WTC11 (cell line): ENCODE results near the gene CROCC. TPM values are rescaled to one million over a fixed set of nuclear protein-coding genes. Genes with fewer than 3 reads are reported as not detected.
"Not testable (repeated sequence)": the region's sequence is repeated elsewhere in the genome, so short reads cannot be mapped to it uniquely, and the experiment has no call there.

ENCODE experiments used
- ATAC-seq: fragments of 200-7000 bp; cut with Tn5 transposase; 2 replicates; pipeline ENCODE4 v1.10.0; 2021; ENCODE audit warnings: mild to moderate bottlenecking, moderate library complexity
- CTCF ChIA-PET: fragments of 300-600 bp; sonication (Branson Sonifier 250); formaldehyde crosslinking; loops from one replicate; lab custom pipeline; 2021; ENCODE audit warnings: antibody characterized with exemption; lab: Charles Lee
- POLR2A ChIA-PET: fragments of 350-600 bp; sonication (Branson Sonifier 250); formaldehyde crosslinking; loops from one replicate; lab custom pipeline; 2021; ENCODE audit warnings: antibody characterized with exemption; lab: Charles Lee
- DNase-seq: peaks from one replicate; pipeline ENCODE4 v3.0.0; 2021; ENCODE audit warnings: low spot score
- H3K27ac Mint-ChIP-seq: 2 replicates; pipeline ENCODE4 v1.8.0; 2021; ENCODE audit warnings: mixed read lengths
- H3K27me3 Mint-ChIP-seq: 2 replicates; pipeline ENCODE4 v1.8.0; 2021; ENCODE audit warnings: low read depth, mild to moderate bottlenecking, moderate library complexity, mixed read lengths
- H3K36me3 Mint-ChIP-seq: 2 replicates; pipeline ENCODE4 v1.8.0; 2021; ENCODE audit warnings: mixed read lengths
- H3K4me1 Mint-ChIP-seq: 2 replicates; pipeline ENCODE4 v1.8.0; 2022; ENCODE audit warnings: mixed read lengths
- H3K4me3 Mint-ChIP-seq: 2 replicates; pipeline ENCODE4 v1.8.0; 2021; ENCODE audit warnings: mild to moderate bottlenecking, moderate library complexity, mixed read lengths
- H3K9me3 Mint-ChIP-seq: 2 replicates; pipeline ENCODE4 v1.8.0; 2021; ENCODE audit warnings: mixed read lengths
- ATF2 ChIP-seq: sonication (generic); formaldehyde crosslinking; IDR thresholded peaks from 2 replicates; pipeline ENCODE4 v1.8.1; 2022; ENCODE audit warnings: low read depth, missing genetic modification reagents, borderline replicate concordance
- CDX4 ChIP-seq: fragments of 250-450 bp; sonication (Bioruptor Pico); IDR thresholded peaks from 2 replicates; pipeline ENCODE4 v1.9.0; 2021; ENCODE audit warnings: moderate library complexity, mild to moderate bottlenecking, inconsistent platforms, borderline replicate concordance
- FOXP4 ChIP-seq: sonication (generic); formaldehyde crosslinking; IDR thresholded peaks from 2 replicates; pipeline ENCODE4 v1.8.0; 2022; ENCODE audit warnings: mild to moderate bottlenecking, missing genetic modification reagents
- GRHL2 ChIP-seq: fragments of 250-450 bp; sonication (Bioruptor Pico); IDR thresholded peaks from 2 replicates; pipeline ENCODE4 v1.8.0; 2022; ENCODE audit warnings: mild to moderate bottlenecking, moderate library complexity; ENCODE audit not compliant: insufficient replicate concordance, severe bottlenecking
- JUN ChIP-seq: sonication (generic); formaldehyde crosslinking; IDR thresholded peaks from 2 replicates; pipeline ENCODE4 v1.8.0; 2023; ENCODE audit warnings: mild to moderate bottlenecking, missing genetic modification reagents
- NR2C2 ChIP-seq: sonication (generic); formaldehyde crosslinking; IDR thresholded peaks from 2 replicates; pipeline ENCODE4 v1.8.0; 2022; ENCODE audit warnings: mild to moderate bottlenecking, missing genetic modification reagents
- PRDM15 ChIP-seq: sonication (generic); formaldehyde crosslinking; IDR thresholded peaks from 2 replicates; pipeline ENCODE4 v1.8.0; 2022; ENCODE audit warnings: missing genetic modification reagents
- ZBTB43 ChIP-seq: sonication (generic); formaldehyde crosslinking; IDR thresholded peaks from 2 replicates; pipeline ENCODE4 v1.8.1; 2023; ENCODE audit warnings: mild to moderate bottlenecking, missing genetic modification reagents
- ZNF396 ChIP-seq: fragments of 250-450 bp; sonication (Bioruptor Pico); IDR thresholded peaks from 2 replicates; pipeline ENCODE4 v1.8.0; 2021; ENCODE audit warnings: mild to moderate bottlenecking, moderate library complexity, borderline replicate concordance
- total RNA-seq: library from RNA; stranded (reverse); gene quantifications from 3 replicates; pipeline ENCODE4 v1.2.3, GENCODE V29; 2021

Gene CROCC
- total RNA-seq, 1 experiment from 2014 or later: 75.6 TPM

- TF ChIP-seq FOXP4 (CRISPR knock-in tag): no peak
Measured at GRCh38 chr1:16938351-16939321, 16.9 kb downstream of the CROCC start (continued).

GRCh38 chr1:16939386-16940180 lies 17.9 kb downstream of the CROCC start:
- Mint-ChIP-seq H3K4me1 (peaks cover 10% of the 10 kb centered on the region), H3K36me3 (peaks cover 40% of the 10 kb centered on the region)
- H3K27ac Mint-ChIP-seq, H3K27me3 Mint-ChIP-seq, H3K9me3 Mint-ChIP-seq, H3K4me3 Mint-ChIP-seq: not testable (repeated sequence)
- ATAC-seq (peak; percentile 93), DNase-seq (peak; percentile 58)
- ChIA-PET CTCF (interaction anchor here (0.8 to 2.6 kb wide), 10 partner anchors 8 to 319 kb away, joined by 3 to 11 read pairs (median 4); no protein-coding TSS in a partner anchor), POLR2A (interaction anchor here (0.6 kb wide), 1 partner anchor 24 kb away, joined by 3 read pairs; no protein-coding TSS in a partner anchor)

- CTCF ChIA-PET: interaction anchor here (1.0 kb wide), 1 partner anchor 323 kb away, joined by 3 read pairs; no protein-coding TSS in a partner anchor
- POLR2A ChIA-PET: no interaction called here
- Mint-ChIP-seq H3K9me3 (no peaks in the 10 kb centered on the region), H3K27ac (no peak overlapping the region), H3K4me1 (no peaks in the 10 kb centered on the region), H3K27me3 (no peaks in the 10 kb centered on the region), H3K4me3 (no peak overlapping the region), H3K36me3 (peaks cover 29% of the 10 kb centered on the region)
- DNase-seq (no peak), ATAC-seq (no peak)
- TF ChIP-seq GRHL2 (no peak), PRDM15 (CRISPR knock-in tag) (no peak), JUN (CRISPR knock-in tag) (no peak), ZBTB43 (CRISPR knock-in tag) (no peak), ZNF396 (no peak), ATF2 (CRISPR knock-in tag) (no peak), NR2C2 (CRISPR knock-in tag) (no peak), CDX4 (CRISPR knock-in tag) (no peak)
- TF ChIP-seq, all 79 proteins: peak for 0
Measured at GRCh38 chr1:16944038-16944437, 22.3 kb downstream of the CROCC start.

GRCh38 chr1:16945512-16945911 lies 23.8 kb downstream of the CROCC start:
- H3K4me1 Mint-ChIP-seq, H3K27me3 Mint-ChIP-seq, H3K9me3 Mint-ChIP-seq, H3K27ac Mint-ChIP-seq, POLR2A ChIA-PET, DNase-seq, ATAC-seq, H3K4me3 Mint-ChIP-seq: not testable (repeated sequence)
- peaks cover 32% of the 10 kb centered on the region for H3K36me3 Mint-ChIP-seq
- CTCF ChIA-PET: interaction anchor here (1.0 to 1.6 kb wide), 2 partner anchors 14 to 41 kb away, joined by 3 to 5 read pairs; no protein-coding TSS in a partner anchor

- CTCF ChIA-PET: interaction anchor here (1.0 to 1.6 kb wide), 2 partner anchors 14 to 40 kb away, joined by 3 to 5 read pairs; no protein-coding TSS in a partner anchor
- not testable (repeated sequence) for ATAC-seq
Measured at GRCh38 chr1:16946185-16946584, 24.5 kb downstream of the CROCC start.

More at GRCh38 chr1:16946185-16946584, 24.5 kb downstream of the CROCC start:
- H3K27me3 Mint-ChIP-seq, DNase-seq, H3K4me1 Mint-ChIP-seq, H3K9me3 Mint-ChIP-seq, H3K4me3 Mint-ChIP-seq, POLR2A ChIA-PET: not testable (repeated sequence)
- peak overlapping the region; percentile 49; the same call in 1 of the 2 replicates for H3K27ac Mint-ChIP-seq
- H3K36me3 Mint-ChIP-seq: peaks cover 29% of the 10 kb centered on the region
